Thoracic aorta endothelial cell (primary cell): ENCODE results near the gene RFC1. TPM values are rescaled to one million over a fixed set of nuclear protein-coding genes. Genes with fewer than 3 reads are reported as not detected.

Experiments
- small RNA-seq: library from RNA; depleted of rRNA; stranded (forward); fragments of <200 nt; gene quantifications from one replicate; pipeline ENCODE3, GENCODE V24; 2012
- total RNA-seq: library from RNA; depleted of rRNA; stranded (reverse); fragments of >200 nt; gene quantifications from 2 replicates; pipeline ENCODE4 v1.2.3, GENCODE V29; 2012

RFC1 gene
- 84.2 and 88.6 TPM in 2 replicates for total RNA-seq

GRCh38 chr4:39365830-39366771 is at the start of gene RFC1:
TSS of gene RFC1 (minus strand) at chr4:39366362. CDS start at chr4:39366241, 121 bp downstream.

GRCh38 chr4:39406763-39407583 is 40.8 kb upstream of the RFC1 start, which contains the start of gene KLB:
TSS of gene KLB (plus strand) at chr4:39406930. CDS start at chr4:39406950, 20 bp downstream.

Small RNA genes within 50 kb of the gene (small RNA-seq; reads per million reads assigned to genes)
- gene MIR5591 (not detected), gene RNU6-32P (not detected), gene RNU6-887P (not detected)

Other genes starting within 250 kb of the RFC1 start
- gene WDR19, start 183.8 kb downstream of the RFC1 start, total RNA-seq, result 27.9 and 32.0 TPM in 2 replicates
- under 0.01 TPM in 1 of 2 replicates, not detected in the other for gene KLB, start 40.6 kb upstream of the RFC1 start, total RNA-seq
- gene RPL9, start 92.6 kb upstream of the RFC1 start, total RNA-seq, result 2,060 and 2,737 TPM in 2 replicates
- 15.0 and 16.1 TPM in 2 replicates for gene LIAS, start 92.7 kb upstream of the RFC1 start, total RNA-seq
- gene UGDH, start 161.1 kb upstream of the RFC1 start, total RNA-seq, result 66.7 and 124 TPM in 2 replicates